Thyroid gland (tissue), 4 donors: ENCODE data around the gene TSHR. TPM values are rescaled to one million over a fixed set of nuclear protein-coding genes. Genes with fewer than 3 reads are reported as not detected.

ENCODE experiments used
- total RNA-seq, 4 donors: library from RNA; depleted of rRNA; stranded (reverse); fragments of >200 nt; gene quantifications; one replicate each; pipeline ENCODE4 v1.2.3, GENCODE V29; 2016

TSHR gene
- total RNA-seq, 4 donors from 2014 or later, result 551 to 711 (median 608) TPM

Other genes starting within 250 kb of the TSHR start
- gene CEP128, start 13.9 kb upstream of the TSHR start, total RNA-seq, result 10 to 100 TPM; 13.9 to 18.1 (median 16.0) TPM